Panc1 (cell line): ENCODE measurements around the gene PDK4. TPM values are rescaled to one million over a fixed set of nuclear protein-coding genes. Genes with fewer than 3 reads are reported as not detected.

Source experiments
- ATAC-seq: fragments of 200-7000 bp; cut with Tn5 transposase; 2 replicates; pipeline ENCODE4 v1.9.1; 2020; ENCODE audit warnings: mild to moderate bottlenecking, moderate library complexity
- BruUV-seq: library from RNA; stranded (reverse); fragments of 400-500 nt; replicated peaks from 2 replicates; lab custom pipeline; 2021; lab: Mats Ljungman, UMichigan
- CTCF ChIA-PET: fragments of 300-600 bp; sonication (Branson Sonifier 250); formaldehyde crosslinking; loops from one replicate; lab custom pipeline; 2022; ENCODE audit warnings: antibody characterized with exemption; lab: Charles Lee
- POLR2A ChIA-PET: fragments of 300-600 bp; sonication (Branson Sonifier 250); formaldehyde crosslinking; loops from one replicate; lab custom pipeline; 2022; ENCODE audit warnings: antibody characterized with exemption; lab: Charles Lee
- DNase-seq: peaks from one replicate; pipeline ENCODE4 v3.0.0-alpha.2; 2010; ENCODE audit warnings: low read depth, low spot score
- H3K27ac ChIP-seq: 2 replicates; pipeline ENCODE4 v1.5.1; 2011; ENCODE audit warnings: mild to moderate bottlenecking, low read length, inconsistent platforms
- H3K27me3 ChIP-seq: fragments of 200-500 bp; sonication (Bioruptor generic); 2 replicates; pipeline ENCODE4 v1.6.0; 2014; ENCODE audit warnings: low read length, inconsistent platforms; ENCODE audit not compliant: control insufficient read depth, insufficient read depth
- H3K36me3 ChIP-seq: fragments of 200-500 bp; sonication (Bioruptor generic); 2 replicates; pipeline ENCODE4 v1.5.1; 2014; ENCODE audit warnings: inconsistent platforms, mild to moderate bottlenecking, low read length, moderate library complexity; ENCODE audit not compliant: control insufficient read depth, insufficient read depth
- H3K4me1 ChIP-seq: 2 replicates; pipeline ENCODE4 v1.5.1; 2011; ENCODE audit warnings: inconsistent platforms, mild to moderate bottlenecking, low read length, moderate library complexity; ENCODE audit not compliant: control insufficient read depth, insufficient read depth
- H3K4me3 ChIP-seq, 2 experiments: 2 replicates each; pipeline ENCODE4 v1.5.1; 2011 to 2012; ENCODE audit warnings: low read depth in 2 of 2, low read length in 2 of 2, mild to moderate bottlenecking in 2 of 2, inconsistent platforms in 1 of 2, moderate library complexity in 1 of 2
- H3K9me3 ChIP-seq: fragments of 200-500 bp; sonication (Bioruptor generic); 2 replicates; pipeline ENCODE4 v1.5.1; 2014; ENCODE audit warnings: low read depth, mild to moderate bottlenecking, inconsistent platforms, low read length, moderate library complexity; ENCODE audit not compliant: control insufficient read depth, insufficient read depth
- POLR2AphosphoS5 ChIP-seq: IDR thresholded peaks from 2 replicates; pipeline ENCODE4 v1.6.1; 2012; ENCODE audit warnings: mild to moderate bottlenecking, low read depth, low read length, moderate library complexity
- SIN3A ChIP-seq: IDR thresholded peaks from 2 replicates; pipeline ENCODE4 v1.6.1; 2012; ENCODE audit warnings: low read depth, mild to moderate bottlenecking, low read length, moderate library complexity, borderline replicate concordance; ENCODE audit not compliant: insufficient read depth
- TCF7L2 ChIP-seq: IDR thresholded peaks from 2 replicates; pipeline ENCODE4 v1.6.1; 2011; ENCODE audit warnings: mild to moderate bottlenecking, low read depth, low read length, inconsistent platforms
- in situ Hi-C: cut with HindIII; loops from 2 replicates; pipeline ENCODE4 v1.10.0; 2016; ENCODE audit warnings: low sequenced_read_pairs, low pct_unique_long_range_greater_than_20kb
- intact Hi-C: fragments of 100-400 bp; cut with micrococcal nuclease; formaldehyde crosslinking; loops from one replicate; pipeline ENCODE4 v1.10.0; 2022; ENCODE audit not compliant: unreplicated experiment
- total RNA-seq: library from RNA; stranded (reverse); gene quantifications from one replicate; pipeline ENCODE4 v1.2.1, GENCODE V29; 2021; ENCODE audit not compliant: unreplicated experiment
- TF ChIP-seq, protein P1 (sequence below), 2 experiments: IDR thresholded peaks; 2 replicates each; pipeline ENCODE4 v1.6.1; 2011 to 2012; ENCODE audit warnings: low read depth in 2 of 2, control low read depth in 1 of 2, low read length in 1 of 2, mild to moderate bottlenecking in 1 of 2, moderate library complexity in 1 of 2; ENCODE audit not compliant: insufficient read depth in 1 of 2
- TF ChIP-seq, protein P2 (sequence below): fragments of 450-650 bp; IDR thresholded peaks from 2 replicates; pipeline ENCODE4 v1.5.1; 2017; ENCODE audit warnings: mild to moderate bottlenecking

Gene PDK4
- total RNA-seq, 1 experiment from 2014 or later: 1.4 TPM

DNA sequence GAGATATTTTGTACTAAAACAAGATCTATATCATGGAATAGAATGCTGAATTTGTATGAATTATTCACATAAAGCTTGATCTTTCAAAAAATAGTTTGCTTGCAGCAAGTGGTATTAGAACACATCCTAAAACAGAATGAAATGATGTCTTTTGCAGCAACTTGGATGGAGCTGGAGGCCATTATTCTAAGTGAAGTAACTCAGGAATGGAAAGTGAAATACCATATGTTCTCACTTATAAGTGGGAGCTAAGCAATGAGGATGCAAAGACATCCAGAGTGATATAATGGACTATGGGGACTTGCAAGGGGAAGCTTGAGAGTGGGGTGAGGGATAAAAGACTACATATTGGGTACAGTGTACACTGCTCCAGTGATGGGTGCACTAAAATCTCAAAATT, 56.9 kb downstream of the PDK4 start:
- H3K36me3 ChIP-seq: no peaks in the 10 kb centered on the region
- no peaks in the 10 kb centered on the region for H3K9me3 ChIP-seq
- TF ChIP-seq SIN3A: no peak
- TF ChIP-seq, protein P1, sequence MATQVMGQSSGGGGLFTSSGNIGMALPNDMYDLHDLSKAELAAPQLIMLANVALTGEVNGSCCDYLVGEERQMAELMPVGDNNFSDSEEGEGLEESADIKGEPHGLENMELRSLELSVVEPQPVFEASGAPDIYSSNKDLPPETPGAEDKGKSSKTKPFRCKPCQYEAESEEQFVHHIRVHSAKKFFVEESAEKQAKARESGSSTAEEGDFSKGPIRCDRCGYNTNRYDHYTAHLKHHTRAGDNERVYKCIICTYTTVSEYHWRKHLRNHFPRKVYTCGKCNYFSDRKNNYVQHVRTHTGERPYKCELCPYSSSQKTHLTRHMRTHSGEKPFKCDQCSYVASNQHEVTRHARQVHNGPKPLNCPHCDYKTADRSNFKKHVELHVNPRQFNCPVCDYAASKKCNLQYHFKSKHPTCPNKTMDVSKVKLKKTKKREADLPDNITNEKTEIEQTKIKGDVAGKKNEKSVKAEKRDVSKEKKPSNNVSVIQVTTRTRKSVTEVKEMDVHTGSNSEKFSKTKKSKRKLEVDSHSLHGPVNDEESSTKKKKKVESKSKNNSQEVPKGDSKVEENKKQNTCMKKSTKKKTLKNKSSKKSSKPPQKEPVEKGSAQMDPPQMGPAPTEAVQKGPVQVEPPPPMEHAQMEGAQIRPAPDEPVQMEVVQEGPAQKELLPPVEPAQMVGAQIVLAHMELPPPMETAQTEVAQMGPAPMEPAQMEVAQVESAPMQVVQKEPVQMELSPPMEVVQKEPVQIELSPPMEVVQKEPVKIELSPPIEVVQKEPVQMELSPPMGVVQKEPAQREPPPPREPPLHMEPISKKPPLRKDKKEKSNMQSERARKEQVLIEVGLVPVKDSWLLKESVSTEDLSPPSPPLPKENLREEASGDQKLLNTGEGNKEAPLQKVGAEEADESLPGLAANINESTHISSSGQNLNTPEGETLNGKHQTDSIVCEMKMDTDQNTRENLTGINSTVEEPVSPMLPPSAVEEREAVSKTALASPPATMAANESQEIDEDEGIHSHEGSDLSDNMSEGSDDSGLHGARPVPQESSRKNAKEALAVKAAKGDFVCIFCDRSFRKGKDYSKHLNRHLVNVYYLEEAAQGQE (IDR thresholded peaks at IDR 0.05; ENCODE audit: insufficient read depth in 1 of 2, low read depth in 2 of 2, low read length in 1 of 2): no peak
- no peak for TF ChIP-seq POLR2AphosphoS5
- TF ChIP-seq TCF7L2: no peak
- TF ChIP-seq, protein P2, sequence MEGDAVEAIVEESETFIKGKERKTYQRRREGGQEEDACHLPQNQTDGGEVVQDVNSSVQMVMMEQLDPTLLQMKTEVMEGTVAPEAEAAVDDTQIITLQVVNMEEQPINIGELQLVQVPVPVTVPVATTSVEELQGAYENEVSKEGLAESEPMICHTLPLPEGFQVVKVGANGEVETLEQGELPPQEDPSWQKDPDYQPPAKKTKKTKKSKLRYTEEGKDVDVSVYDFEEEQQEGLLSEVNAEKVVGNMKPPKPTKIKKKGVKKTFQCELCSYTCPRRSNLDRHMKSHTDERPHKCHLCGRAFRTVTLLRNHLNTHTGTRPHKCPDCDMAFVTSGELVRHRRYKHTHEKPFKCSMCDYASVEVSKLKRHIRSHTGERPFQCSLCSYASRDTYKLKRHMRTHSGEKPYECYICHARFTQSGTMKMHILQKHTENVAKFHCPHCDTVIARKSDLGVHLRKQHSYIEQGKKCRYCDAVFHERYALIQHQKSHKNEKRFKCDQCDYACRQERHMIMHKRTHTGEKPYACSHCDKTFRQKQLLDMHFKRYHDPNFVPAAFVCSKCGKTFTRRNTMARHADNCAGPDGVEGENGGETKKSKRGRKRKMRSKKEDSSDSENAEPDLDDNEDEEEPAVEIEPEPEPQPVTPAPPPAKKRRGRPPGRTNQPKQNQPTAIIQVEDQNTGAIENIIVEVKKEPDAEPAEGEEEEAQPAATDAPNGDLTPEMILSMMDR: no peak
- no peak overlapping the region for H3K27ac ChIP-seq
- no peak for ATAC-seq
- intact Hi-C loops: no loop called here
- no peak for DNase-seq
- ChIA-PET POLR2A (no interaction called here), CTCF (no interaction called here)
- no peak overlapping the region for H3K4me3 ChIP-seq
- in situ Hi-C loops: no loop called here
- no TSS peak for BruUV-seq
- peaks cover 3% of the 10 kb centered on the region; the same call in 1 of the 2 replicates for H3K27me3 ChIP-seq
- H3K4me1 ChIP-seq: no peaks in the 10 kb centered on the region

DNA sequence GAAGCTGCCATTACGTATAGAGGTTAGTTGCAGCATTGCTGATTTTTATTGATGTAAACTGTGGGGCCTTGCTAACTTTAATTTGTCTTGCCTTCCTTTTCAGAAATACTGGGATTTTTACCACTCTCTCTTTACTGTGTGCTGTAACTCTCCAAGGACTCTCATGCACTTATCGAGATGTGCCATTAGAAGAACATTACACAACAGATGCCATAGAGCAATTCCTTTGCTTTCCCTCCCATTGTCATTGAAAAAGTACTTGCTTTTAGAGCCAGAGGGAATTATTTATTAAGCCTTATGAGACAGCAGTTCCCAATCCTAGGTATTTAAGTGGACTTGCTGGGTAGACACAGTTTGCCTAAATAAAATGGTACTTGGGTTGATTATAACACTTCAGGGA, 58.8 kb downstream of the PDK4 start:
- BruUV-seq: no TSS peak
- in situ Hi-C loops: no loop called here
- no peaks in the 10 kb centered on the region for H3K4me1 ChIP-seq
- H3K27me3 ChIP-seq: peaks cover 3% of the 10 kb centered on the region; the same call in 1 of the 2 replicates
- ChIA-PET POLR2A (no interaction called here), CTCF (no interaction called here)
- no peak for ATAC-seq
- no peak overlapping the region for H3K27ac ChIP-seq
- H3K9me3 ChIP-seq: no peaks in the 10 kb centered on the region
- no peak for DNase-seq
- TF ChIP-seq, protein P2: no peak
- TF ChIP-seq, protein P1 (IDR thresholded peaks at IDR 0.05; ENCODE audit: insufficient read depth in 1 of 2, low read depth in 2 of 2, low read length in 1 of 2): no peak
- TF ChIP-seq POLR2AphosphoS5 (no peak), SIN3A (no peak), TCF7L2 (no peak)
- no peak overlapping the region for H3K4me3 ChIP-seq
- no peaks in the 10 kb centered on the region for H3K36me3 ChIP-seq
- intact Hi-C loops: no loop called here
